GM19238 (cell line): ENCODE results near the gene SORL1.
A peak's percentile ranks its signal among the peaks of the same experiment; 100 is the strongest.

ENCODE experiments used
- DNase-seq: peaks from one replicate; pipeline ENCODE4 v3.0.0; 2011; ENCODE audit warnings: low spot score; ENCODE audit not compliant: insufficient read length

The SORL1 gene

DNA sequence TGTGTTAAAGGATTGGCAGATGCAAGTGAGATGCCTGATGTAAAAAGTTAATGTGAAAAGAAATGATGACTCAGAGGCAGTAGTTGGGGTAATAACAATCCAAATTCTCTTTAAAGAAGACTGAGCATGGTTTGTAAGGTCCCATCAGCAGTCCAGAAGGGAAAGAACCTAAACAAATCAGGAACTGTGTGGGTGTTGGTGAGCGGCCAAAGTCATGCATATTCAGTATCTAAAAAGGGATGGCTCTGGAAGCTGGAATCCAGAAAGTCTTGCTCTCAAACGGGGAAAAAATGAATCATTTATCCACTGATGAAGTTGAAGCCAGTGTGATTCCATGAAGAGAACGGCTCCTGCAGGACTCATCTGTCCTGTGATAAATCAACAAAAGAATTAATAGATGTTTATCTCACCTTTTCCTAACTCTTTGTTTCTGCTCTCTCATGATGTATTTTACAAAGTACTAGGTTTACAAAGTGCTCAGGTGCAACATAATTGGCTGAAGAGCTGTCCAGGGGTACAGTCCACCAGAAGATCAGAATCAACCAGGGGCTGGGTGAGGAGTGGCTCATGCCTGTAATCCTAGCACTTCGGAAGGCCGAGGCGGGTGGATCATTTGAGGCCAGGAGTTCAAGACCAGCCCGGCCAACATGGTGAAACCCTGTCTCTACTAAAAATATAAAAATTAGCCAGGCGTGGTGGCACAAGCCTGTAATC, 21.1 kb downstream of the SORL1 start:
- DNase-seq, result no peak

DNA sequence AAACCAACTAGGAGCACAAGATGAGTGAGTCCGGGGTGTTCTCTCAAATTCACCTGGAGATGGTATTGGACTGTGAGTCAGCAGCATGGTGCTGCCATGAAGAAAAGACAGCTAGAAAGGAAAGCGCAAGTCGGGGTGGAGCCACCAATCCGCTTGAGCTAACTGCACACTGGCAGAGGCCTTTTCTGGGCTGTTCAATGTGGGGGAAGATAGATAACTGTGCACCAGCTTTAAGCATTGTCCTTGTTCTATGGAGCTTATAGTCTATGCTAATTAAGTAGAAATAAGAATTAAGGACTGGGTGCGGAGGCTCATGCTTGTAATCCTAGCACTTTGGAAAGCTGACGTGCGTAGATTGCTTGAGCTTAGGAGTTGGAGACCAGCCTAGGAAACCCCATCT, 22.6 kb downstream of the SORL1 start:
- no peak for DNase-seq

DNA sequence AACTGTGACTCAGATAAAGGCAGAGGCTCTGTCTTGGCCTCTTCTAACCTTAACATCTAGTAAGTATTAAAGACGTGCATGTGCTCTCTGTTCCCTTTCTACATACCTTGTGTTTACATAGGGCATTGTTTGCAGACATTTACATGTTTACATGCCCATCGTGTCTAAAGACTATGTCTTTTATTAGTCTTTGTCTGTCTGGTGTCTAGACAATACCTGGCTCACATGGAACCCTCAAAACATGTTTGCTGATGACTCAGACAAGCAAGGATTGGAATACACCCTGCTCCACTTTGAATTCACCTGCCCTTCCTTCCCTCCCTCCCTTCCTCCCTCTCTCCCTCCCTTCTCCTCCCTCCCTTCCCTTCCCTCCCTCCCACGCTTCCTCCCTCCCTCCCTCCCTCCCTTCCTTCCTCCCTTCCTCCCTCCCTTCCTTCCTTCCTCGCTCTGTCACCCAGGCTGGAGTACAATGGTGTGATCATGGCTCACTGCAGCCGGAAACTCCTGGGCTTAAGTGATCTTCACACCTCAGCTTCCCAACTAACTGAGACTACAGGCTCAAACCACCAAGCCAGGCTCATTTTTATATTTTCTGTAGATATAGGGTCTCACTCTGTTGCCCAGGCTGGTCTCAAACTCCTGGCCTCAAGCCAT, 24.4 kb downstream of the SORL1 start:
- no peak for DNase-seq

DNA sequence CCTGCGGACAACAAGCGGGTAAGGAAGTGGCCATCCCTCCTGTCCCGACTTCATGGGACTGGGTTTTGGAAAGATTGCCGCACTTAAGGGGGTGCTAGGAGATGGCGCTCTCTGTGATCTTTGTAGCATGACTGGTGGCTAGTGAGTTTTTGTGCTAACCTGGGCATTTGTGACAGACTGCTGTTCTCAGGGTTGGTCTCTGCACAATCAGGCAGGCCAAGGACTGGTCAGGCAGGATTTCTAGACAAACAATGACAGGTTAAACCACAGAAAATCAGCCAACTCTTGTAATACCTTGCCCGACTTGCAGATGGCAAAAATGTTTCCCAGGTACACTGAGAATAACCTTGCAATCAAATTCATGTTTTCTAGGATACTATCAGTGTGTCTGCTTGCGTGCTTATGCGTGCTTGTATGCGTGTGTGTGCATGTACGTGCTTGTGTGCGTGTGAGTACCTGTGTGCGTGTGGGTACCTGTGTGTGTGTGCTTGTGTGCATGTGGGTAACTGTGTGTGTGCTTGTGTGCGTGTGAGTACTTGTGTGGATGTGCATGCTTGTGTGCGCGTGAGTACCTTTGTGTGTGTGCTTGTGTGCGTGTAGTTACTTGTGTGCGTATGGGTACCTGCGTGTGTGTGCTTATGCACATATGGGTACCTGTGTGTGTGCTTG, 26.2 kb downstream of the SORL1 start:
- no peak for DNase-seq

DNA sequence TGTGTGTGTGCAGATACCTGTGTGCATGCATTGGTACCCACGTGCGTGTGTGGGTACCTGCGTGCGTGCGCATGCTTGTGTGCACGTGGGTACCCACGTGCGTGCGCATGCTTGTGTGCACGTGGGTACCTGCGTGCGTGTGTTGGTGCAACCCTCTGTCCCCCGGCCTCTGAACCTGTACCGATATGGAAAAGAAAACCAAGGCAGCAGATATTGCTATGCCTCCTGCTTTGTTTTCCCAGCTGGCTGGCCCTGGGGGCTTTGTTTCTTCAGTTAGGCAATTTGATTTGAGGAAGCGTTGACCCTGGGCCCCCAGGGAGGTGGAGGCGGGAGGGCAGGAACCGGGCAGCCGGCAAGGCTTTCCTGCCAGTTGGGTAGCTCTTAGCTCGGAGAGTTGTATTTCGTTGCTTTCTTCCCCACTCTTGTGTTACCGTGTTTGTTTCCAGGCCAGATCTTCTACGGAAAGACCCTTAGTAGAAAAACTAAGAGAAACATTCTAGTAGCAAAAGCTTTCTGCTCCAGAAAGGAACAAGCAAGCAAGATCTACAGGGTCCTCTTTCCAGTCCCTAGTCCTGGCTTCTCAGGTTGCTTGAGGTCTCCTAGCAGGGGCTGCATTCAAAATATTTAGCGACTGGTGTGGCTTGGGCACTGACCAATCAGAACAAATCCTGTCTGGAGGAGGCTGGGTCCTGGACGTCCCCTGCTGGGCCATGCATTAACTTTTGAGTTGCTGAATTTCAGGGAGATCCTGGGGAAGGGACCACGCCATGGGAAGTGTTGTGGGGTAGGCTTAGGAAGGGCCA, 27.0 kb downstream of the SORL1 start:
- DNase-seq, result no peak

DNA sequence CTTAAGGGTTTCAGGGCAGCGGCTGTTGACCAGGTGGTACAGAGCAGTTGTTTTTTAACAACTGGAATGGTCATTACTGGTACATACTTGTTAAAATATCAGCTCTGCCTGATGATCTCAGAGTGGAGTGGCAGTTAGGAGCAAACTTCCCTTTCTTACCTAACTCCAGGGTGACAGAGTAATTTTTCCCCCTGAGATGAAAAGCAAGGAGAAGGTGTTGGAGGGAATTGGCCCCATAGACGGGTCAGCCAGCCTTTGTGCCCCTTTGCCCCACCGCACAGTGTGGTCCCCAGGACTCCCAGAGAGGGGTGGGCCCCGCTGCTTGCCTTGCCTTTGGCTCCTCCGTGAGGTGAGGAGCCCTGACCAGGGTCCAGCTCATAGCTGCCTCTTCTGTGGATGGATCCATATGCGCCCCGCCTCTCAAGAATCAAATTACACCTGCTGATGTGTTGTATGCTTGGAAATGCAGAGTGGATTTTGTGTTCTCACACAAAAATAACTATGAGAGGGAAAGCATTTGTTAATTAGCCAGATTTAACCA, 27.7 kb downstream of the SORL1 start:
- no peak for DNase-seq

DNA sequence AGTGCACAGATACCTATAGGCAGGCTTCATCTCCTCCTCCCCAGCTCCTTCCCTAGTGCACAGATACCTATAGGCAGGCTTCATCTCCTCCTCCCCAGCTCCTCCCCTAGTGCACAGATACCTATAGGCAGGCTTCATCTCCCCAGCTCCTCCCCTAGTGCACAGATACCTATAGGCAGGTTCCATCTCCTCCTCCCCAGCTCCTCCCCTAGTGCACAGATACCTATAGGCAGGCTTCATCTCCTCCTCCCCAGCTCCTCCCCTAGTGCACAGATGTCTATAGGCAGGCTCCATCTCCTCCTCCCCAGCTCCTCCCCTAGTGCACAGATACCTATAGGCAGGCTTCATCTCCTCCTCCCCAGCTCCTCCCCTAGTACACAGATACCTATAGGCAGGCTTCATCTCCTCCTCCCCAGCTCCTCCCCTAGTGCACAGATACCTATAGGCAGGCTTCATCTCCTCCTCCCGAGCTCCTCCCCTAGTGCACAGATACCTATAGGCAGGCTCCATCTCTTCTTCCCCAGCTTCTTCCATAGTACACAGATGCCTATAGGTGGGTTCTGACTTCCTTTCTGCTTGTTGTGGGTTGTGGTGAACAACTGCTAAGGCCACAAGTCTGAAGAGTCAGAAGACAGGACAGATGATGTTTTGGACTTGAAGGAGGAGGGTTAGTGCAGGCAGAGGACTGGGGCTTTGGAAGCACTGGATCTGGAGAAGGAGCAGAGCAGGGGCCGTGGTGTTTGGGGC, 29.5 kb downstream of the SORL1 start:
- DNase-seq, result peak; percentile 47

DNA sequence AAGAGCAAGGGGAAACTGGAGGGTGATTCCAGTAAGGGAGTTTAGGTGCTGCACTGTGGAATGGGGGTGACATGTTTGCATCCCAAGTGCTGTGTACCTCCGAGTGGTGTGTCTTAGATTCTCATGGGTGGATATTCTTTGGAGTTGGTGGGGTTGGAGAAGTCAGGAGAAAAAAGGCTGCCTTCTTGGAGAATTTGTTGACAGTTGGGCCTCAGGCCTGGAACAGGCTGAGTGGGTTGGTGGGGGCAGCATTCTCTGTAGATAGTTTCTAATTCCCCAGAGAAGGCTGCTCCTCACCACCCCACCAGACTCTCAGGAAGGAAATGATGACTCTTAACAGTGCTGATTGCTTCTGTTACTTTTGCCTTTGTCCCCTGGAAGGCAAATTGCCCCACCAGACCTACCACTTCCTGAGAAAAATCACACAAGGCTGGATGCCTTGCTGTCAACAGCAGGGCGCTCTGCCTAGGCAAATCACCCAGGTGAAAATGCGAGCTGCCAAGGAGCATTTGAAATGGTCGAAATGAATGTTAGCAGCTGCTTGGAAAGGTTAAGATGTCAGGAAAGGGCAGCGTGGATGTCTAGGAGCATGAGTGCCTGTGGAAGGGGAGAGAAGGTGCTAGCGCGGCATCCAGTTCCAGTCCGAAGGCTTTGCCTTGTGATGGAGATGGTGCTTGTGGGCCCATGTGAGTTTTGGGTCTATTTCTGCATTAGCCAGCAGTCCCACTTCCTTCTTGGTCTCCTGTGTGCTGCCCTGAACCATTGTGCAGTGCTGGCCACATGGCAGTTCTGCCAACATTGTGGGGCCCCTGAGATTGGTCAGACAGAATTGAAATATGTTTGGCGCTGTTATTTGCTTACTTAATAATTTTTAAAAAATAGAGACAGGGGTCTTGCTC, 30.4 kb downstream of the SORL1 start:
- peak; percentile 60 for DNase-seq

DNA sequence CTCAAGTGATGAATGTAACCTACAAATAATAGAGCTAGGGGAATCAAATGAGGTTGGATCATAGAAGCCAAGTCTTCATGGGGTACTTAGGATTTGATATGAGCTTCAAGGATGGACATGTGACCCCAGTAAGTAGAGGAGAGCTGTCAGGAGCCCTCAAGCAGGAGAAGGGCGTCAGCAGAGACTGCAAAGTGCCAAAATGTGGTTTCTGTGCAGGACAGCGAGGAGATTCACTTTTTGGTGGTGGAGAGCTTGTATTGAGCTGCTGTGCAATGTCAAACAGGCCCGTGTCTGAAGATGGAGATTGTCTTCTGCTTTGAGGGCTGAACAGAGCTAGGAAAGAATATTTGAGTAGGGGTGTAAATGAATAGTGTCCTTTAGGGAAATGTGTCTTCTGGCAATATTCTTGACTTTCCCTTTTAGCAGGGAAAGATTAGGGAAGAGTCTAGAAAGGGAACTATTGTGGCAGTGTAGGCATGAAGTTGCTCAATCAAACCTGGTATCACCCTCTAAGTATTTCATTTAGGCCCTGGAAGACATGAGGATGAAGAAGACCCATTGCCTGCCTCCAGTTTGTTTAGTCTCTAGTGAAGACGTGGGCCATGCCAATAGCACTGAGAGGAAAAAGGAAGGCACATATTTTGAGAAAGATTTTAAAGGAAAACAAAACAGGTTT, 31.8 kb downstream of the SORL1 start:
- no peak for DNase-seq

DNA sequence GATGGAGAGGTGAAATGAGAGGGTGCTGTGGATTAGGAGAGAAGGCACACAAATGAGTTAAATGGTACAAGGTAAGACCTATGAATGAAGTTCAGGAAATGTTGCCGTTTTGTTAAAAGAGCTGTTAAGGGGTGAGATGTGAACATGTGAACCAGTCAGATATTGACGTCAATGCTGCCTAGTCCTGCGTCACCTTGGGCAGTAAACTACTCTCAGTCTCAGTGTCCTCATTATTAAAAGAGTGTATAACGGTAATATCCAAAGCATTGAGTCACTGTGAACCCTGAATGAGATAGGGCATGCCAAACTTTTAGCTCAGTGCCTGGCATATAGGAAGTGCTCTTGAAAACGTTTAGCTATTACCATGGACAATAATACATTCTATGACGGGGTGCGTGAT, 33.1 kb downstream of the SORL1 start:
- no peak for DNase-seq

DNA sequence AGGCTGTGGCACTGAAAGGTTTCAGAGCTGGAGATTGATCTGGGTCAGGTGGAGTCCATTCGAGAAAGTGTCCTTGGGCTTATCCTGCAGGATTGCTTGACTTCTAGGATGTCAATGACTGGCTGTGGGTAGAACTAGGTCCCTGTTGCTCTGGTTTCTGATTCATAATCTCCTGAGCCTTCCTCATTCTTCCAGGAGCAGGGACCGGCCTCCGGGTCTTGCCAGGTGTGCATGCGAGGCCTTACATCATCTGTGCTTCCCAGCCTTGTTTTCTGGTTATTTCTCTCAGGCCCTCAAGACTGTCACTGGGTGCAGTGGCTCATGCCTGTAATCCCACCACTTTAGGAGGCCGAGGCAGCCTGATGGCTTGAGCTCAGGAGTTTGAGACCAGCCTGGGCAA, 33.9 kb downstream of the SORL1 start:
- DNase-seq, result no peak

DNA sequence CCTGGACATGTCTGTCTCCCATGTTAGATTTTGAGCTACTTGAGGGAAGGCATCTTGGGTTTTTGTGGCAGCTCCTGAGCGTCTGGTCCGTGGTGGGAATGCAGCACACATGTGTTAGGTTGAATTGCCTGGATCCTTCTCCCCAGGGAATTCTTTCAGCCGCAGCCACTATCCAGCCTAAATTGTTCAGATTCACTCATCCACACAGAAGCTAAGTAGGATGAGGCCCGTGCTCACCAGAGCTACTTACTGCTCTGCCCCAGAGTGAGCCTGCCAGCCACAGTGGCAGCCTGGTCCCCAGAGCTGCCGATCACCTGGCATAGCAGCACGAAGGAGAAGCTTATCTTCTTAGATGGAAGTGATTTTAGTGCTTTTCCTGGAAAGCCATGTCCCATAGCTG, 35.1 kb downstream of the SORL1 start:
- DNase-seq, result no peak

DNA sequence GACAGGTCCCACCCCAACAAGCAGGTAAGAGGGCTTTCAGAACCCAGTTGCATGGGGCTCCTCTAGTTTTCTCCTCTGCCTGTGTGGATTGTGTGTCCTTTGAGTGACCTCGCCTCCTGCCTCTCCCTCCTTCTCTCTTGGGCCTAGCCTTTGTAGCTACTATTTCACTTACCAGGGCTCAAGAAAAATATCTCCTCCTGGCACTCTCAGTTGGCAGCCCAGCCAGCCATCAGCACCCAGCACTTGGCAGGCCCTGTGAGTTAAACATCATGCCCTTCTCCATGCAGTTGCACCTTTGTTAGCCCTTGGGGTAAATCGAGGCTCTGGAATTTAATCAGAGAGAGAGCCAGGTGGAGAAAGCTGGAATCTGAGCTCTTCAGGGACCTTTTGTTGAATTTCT, 36.1 kb downstream of the SORL1 start:
- no peak for DNase-seq

DNA sequence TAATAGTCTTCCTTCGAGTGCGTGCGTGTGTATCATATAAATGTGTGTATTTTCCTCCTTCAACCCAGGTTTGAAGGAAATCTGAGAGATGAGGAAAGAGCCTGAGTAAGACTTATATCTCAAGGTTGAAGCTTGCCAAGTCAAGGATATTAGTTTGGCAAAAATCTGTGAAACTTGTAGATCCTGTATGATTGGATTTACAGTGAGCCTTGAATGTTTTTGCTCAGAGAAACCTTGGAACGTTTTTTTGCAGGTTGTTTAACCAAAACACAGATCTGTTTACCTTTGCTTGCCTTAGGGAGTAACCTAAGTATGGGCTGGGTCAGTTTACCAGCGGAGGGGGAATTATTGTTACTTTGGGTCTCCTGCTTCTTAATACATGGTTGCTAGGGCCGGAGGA, 36.5 kb downstream of the SORL1 start:
- DNase-seq, result no peak

DNA sequence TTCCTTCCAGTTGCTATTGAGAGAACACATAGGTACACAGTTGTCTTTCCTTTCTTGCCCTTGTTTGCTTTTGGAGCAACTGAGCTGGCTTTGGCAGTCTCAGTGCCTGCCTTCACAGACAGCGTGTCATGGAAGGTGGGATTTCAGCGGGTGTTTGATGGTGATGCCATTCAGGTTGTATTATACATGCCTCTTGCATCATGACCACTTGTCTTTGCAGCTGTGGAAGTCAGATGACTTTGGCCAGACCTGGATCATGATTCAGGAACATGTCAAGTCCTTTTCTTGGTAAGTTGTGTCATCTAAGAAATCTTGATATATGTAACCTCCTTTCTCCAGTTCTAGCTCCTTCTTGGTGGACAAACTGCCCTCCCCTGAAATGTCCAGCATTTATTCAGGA, 37.7 kb downstream of the SORL1 start:
- DNase-seq, result no peak

DNA sequence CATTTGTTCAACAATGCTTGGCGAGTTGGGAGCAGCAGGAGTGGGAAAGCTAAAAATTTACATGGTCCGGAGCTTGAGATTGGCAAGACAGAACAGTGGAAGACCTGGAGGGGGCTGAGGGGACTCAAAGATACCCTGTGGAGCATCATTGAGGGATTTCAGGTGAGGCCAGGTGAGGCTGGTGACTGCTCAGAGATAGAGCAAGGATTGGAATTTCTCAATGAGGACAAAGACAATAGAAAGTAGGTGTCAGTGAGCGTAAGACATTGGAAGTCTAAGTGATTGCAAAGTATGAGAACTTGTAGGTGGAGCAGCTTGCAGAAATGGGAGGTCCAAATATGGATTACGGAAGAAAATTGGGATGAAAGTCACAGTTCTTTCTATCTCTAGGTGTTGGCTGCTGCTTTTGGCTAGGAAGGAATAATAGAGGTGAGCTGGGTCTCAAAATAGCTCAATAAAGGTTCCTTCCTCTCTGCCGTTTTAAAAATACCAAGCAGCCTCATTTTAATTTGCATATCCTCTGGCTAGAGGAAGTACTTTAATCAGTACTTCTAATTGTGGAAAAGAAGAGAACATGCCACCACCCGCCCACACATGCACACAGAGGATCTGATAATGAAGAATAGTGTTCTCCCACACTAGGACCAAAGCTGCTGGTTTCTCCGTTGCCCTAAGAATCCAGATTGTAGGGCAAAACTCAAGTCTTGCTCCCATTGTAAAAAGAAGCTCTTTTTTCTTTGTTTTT, 42.4 kb downstream of the SORL1 start:
- peak; percentile 15 for DNase-seq

DNA sequence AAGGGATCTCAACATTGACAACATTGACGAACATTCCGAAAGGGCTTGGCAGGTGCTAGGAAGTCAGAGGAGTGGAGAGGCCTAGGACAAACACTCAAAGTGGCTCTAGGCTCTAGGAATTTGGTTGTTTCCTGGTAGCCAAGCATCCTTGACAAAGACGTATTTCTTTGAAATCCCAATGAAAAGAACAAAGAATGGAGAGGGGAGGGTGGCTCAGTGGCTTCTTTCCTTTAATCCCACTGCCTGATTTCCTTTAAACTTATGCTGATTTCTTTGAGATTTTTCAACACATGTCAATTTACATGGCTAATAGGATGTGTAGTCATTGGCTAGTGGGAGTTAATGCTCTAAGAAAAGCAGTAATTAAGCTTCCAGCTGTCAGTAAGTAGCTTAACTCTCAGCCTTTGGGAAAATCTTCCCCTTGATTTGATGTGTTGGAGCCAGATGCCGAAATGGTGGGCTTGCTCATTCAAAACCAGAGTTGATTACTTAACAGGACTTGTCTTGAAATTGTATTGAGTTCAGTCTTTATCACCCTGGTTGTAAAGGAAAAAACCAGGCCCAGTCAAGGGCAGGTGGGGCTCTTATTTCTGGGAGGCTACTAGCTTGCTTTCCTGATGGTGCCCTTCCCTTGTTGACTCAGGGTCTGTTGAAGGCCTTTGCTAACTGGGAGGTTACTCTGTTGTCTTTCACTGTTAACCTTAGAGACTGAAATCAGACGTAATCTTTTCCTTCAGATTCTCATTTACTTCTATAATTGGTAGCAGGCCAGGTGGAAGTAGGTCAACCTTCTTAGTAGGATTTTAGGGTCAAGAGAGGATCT, 45.3 kb downstream of the SORL1 start:
- DNase-seq, result no peak

DNA sequence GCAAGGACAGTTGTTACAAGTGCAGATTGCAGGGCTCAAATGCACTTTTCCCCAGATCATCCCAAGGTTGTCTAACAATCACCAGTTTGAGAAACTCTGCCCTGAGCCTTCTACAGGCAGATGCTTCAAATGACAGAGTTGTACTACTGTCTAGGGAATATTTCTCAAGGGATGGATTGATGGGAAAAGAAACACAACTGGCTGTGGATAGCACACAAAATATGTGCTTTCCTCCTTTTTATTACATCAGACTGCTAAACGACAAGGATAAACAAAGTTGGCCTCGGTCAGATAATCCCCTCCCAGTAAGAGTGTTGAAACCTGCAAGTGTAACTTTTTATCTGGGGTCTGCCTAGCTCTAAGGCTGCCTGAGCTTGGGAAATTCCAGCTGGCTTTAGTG, 47.3 kb downstream of the SORL1 start:
- no peak for DNase-seq
